Activated naive CD4-positive, alpha-beta T cell treated with anti-CD3 and anti-CD28 coated beads for 36 hours (primary cell): Measurements from ENCODE around the gene LY6G6D. TPM values are rescaled to one million over a fixed set of nuclear protein-coding genes. Genes with fewer than 3 reads are reported as not detected.

Source experiments
- CTCF ChIA-PET: fragments of 350-600 bp; sonication (Branson Sonifier 250); formaldehyde crosslinking; loops from one replicate; lab custom pipeline; 2021; ENCODE audit warnings: antibody characterized with exemption; lab: Charles Lee
- DNase-seq: peaks from one replicate; pipeline ENCODE4 v3.0.0-alpha.2; 2020
- H3K27ac Mint-ChIP-seq: one replicate; pipeline ENCODE4 v1.8.0; 2021; ENCODE audit warnings: mild to moderate bottlenecking, mixed read lengths
- H3K27me3 Mint-ChIP-seq: one replicate; pipeline ENCODE4 v1.8.0; 2021; ENCODE audit warnings: low read depth, mixed read lengths
- H3K36me3 Mint-ChIP-seq: one replicate; pipeline ENCODE4 v1.8.0; 2021; ENCODE audit warnings: low read depth, mixed read lengths
- H3K4me1 Mint-ChIP-seq: one replicate; pipeline ENCODE4 v1.8.0; 2021; ENCODE audit warnings: low read depth, mixed read lengths
- H3K4me3 Mint-ChIP-seq: one replicate; pipeline ENCODE4 v1.8.0; 2021; ENCODE audit warnings: mild to moderate bottlenecking, moderate library complexity, mixed read lengths
- H3K9me3 Mint-ChIP-seq: one replicate; pipeline ENCODE4 v1.8.0; 2021; ENCODE audit warnings: mixed read lengths
- intact Hi-C: fragments of 100-400 bp; cut with micrococcal nuclease; formaldehyde crosslinking; loops from one replicate; pipeline ENCODE4 v1.15.1; 2023
- total RNA-seq, 2 experiments: library from RNA; stranded (reverse); gene quantifications; one replicate each; pipeline ENCODE4 v1.2.3, GENCODE V29; 2021

Gene LY6G6D
- total RNA-seq, 2 experiments from 2014 or later = not detected

DNA sequence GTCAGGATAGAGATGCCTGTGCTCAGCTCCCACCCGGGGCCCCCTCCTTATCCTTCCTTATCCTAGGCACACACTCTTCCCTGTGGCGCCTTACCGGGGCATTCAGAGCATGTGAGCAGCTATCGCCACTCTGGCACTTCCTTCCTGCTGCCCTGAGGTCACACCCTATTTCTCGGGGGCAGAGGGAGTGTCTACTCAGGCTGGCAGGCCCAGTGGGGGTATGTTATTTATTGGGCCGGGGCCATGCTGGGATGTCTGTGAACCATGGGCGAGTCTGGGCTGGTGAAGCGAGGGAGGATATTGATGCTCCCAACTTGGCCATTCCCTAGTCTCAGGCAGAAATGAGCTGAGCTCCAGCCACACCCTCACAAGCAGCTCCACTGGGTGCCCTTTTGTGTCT lies 3.9 kb upstream of the LY6G6D start:
- H3K27me3 Mint-ChIP-seq = no peaks in the 10 kb centered on the region
- H3K9me3 Mint-ChIP-seq = no peaks in the 10 kb centered on the region
- no peak overlapping the region for H3K27ac Mint-ChIP-seq
- intact Hi-C loops = no loop called here
- H3K4me3 Mint-ChIP-seq = no peak overlapping the region
- H3K4me1 Mint-ChIP-seq = peaks cover 8% of the 10 kb centered on the region
- DNase-seq = no peak
- no peaks in the 10 kb centered on the region for H3K36me3 Mint-ChIP-seq
- CTCF ChIA-PET = interaction anchor here (0.6 to 1.1 kb wide), 4 partner anchors 20 to 172 kb away, joined by 3 to 4 read pairs (median 3); no protein-coding TSS in a partner anchor

DNA sequence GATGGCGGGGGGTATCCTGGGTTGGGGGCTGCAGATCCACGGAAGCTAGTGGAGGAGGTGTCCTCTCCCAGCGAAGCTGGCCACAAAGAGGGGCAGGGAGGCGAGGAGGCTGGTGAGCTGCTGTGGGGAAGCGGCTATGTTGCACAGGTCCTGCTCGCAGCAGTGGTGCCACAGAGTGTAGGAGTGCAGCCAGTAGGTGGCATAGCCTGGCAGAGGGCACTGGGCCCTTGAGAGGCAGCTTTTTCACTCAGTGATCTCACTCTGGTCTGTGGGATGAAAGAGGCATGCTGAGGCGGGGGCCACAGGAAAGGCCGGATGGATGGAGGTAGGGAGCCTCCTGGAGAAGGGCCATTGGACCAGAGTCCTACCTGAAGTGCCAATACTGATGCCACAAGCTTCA lies 2.9 kb upstream of the LY6G6D start:
- DNase-seq = peak; percentile 20
- no peak overlapping the region for H3K27ac Mint-ChIP-seq
- H3K36me3 Mint-ChIP-seq = no peaks in the 10 kb centered on the region
- intact Hi-C loops = no loop called here
- CTCF ChIA-PET = interaction anchor here (0.6 to 0.9 kb wide), 3 partner anchors 163 to 204 kb away, joined by 3 to 4 read pairs (median 3); no protein-coding TSS in a partner anchor
- H3K27me3 Mint-ChIP-seq = no peaks in the 10 kb centered on the region
- peaks cover 8% of the 10 kb centered on the region for H3K4me1 Mint-ChIP-seq
- no peaks in the 10 kb centered on the region for H3K9me3 Mint-ChIP-seq
- no peak overlapping the region for H3K4me3 Mint-ChIP-seq

DNA sequence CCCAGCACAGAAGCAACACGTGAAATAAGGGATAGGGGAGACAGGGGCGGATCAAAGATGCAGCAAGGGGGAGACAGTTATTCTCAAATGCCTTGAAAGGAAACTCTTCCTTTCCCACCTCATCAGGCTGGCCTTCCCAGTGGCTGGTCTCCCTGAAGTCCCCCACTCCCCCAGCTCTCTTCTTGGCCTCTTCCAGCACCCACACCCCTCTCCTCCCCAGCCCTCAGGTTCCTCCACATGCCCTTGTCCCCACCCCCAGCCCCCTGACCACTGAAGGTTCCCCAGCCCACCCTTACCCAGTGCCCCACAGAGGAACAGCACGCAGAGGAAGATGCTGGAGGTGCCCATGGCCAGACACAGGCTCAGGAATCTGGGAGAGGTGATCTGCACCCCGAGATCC lies 1.7 kb upstream of the LY6G6D start:
- no peak overlapping the region for H3K27ac Mint-ChIP-seq
- peaks cover 8% of the 10 kb centered on the region for H3K4me1 Mint-ChIP-seq
- CTCF ChIA-PET = interaction anchor here (0.9 to 1.2 kb wide), 3 partner anchors 25 to 115 kb away, joined by 3 to 4 read pairs (median 3); no protein-coding TSS in a partner anchor
- H3K27me3 Mint-ChIP-seq = no peaks in the 10 kb centered on the region
- DNase-seq = no peak
- no peaks in the 10 kb centered on the region for H3K36me3 Mint-ChIP-seq
- H3K9me3 Mint-ChIP-seq = no peaks in the 10 kb centered on the region
- intact Hi-C loops = no loop called here
- H3K4me3 Mint-ChIP-seq = no peak overlapping the region

DNA sequence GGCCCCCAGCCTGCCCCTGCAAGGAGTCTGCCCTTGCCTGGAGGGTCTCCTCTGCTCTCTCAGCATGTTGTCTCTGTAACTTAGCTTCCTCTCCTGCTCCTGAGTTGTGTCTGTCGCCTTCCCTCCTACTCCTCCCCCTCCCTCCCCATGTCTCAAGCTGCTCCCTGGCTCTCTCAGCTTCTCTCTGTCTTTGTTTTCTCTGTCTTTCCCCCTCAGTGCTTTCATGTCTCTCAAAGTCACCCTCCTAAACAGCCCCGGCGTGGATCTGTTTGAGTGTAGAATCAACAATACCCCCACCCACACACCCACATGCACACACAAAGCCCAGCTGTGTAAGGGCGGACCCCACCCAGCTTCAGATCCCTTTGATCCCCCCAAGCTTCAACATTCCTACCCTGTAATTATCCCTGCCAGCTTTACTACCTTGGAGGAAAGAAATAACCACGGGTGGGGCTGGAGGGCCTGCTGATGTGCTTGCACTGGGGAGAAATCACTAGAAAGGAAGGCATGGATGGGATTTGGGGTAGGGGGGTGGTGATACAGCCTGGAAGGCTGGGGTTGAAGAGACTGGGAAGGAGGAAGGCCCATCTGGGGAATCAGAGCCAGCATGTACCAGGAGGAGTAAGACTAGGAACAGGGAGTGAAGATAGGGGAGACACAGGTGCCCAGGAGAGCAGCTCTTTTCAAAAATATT lies 1.0 kb upstream of the LY6G6D start:
- H3K27ac Mint-ChIP-seq = no peak overlapping the region
- peaks cover 8% of the 10 kb centered on the region for H3K4me1 Mint-ChIP-seq
- DNase-seq = no peak
- H3K4me3 Mint-ChIP-seq = no peak overlapping the region
- no peaks in the 10 kb centered on the region for H3K9me3 Mint-ChIP-seq
- CTCF ChIA-PET = interaction anchor here (0.6 to 2.7 kb wide), 7 partner anchors 17 to 241 kb away, joined by 3 to 12 read pairs (median 3); no protein-coding TSS in a partner anchor
- intact Hi-C loops = no loop called here
- H3K27me3 Mint-ChIP-seq = no peaks in the 10 kb centered on the region
- no peaks in the 10 kb centered on the region for H3K36me3 Mint-ChIP-seq

- DNase-seq = no peak
- Mint-ChIP-seq H3K9me3 (no peaks in the 10 kb centered on the region), H3K4me1 (peaks cover 2% of the 10 kb centered on the region), H3K4me3 (no peak overlapping the region), H3K27me3 (no peaks in the 10 kb centered on the region), H3K36me3 (no peaks in the 10 kb centered on the region), H3K27ac (no peak overlapping the region)
- CTCF ChIA-PET = no interaction called here
- intact Hi-C loops = no loop called here
Measured at GRCh38 chr6:31717499-31718222, 2.5 kb downstream of the LY6G6D start.

DNA sequence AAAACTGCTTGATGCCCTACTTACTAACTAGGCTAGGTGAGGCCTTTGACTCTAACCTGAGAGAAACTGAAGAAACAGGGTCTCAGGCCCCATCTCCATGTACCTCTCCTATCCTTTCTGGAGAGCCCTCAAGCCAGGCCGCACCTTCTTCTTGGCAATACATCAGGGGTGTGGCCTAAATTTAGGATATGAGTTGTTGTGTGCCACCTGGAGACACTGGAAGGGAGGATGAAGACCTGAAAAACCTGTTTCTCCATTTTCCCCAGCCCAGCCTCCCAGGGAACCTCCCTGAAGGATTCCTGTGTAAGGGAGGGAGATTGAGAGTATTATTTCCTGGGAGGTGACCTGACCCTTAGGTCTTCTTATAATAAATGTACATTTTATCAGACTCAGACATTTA lies 3.1 kb downstream of the LY6G6D start:
- no peak for DNase-seq
- Mint-ChIP-seq H3K36me3 (no peaks in the 10 kb centered on the region), H3K27ac (no peak overlapping the region), H3K4me1 (peaks cover 2% of the 10 kb centered on the region), H3K4me3 (no peak overlapping the region), H3K27me3 (no peaks in the 10 kb centered on the region), H3K9me3 (no peaks in the 10 kb centered on the region)
- intact Hi-C loops = no loop called here
- CTCF ChIA-PET = no interaction called here

DNA sequence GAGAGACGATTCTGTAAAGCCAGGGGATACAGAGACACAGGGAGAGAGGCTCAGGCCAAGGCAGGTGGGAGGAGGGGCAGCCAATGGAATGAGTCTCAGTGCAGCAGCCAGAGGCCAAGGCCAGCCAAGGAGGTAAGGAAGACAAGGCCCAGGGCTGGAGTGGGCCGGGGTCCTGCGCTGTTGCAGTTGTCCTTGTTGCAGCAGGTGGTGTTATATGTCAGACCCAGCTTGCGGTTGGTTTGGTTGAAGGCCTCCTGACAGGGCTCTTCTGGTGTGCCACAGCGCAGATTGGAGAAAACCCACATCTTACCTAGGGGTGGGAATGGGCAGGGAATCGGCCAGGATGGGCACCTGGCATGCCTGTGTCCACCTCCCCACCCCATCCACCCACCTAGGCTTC lies 3.9 kb downstream of the LY6G6D start:
- no peak for DNase-seq
- Mint-ChIP-seq H3K27me3 (no peaks in the 10 kb centered on the region), H3K36me3 (no peaks in the 10 kb centered on the region), H3K27ac (no peak overlapping the region), H3K9me3 (no peaks in the 10 kb centered on the region), H3K4me1 (peaks cover 1% of the 10 kb centered on the region), H3K4me3 (no peak overlapping the region)
- intact Hi-C loops = no loop called here
- CTCF ChIA-PET = no interaction called here

- Mint-ChIP-seq H3K36me3 (no peaks in the 10 kb centered on the region), H3K27me3 (no peaks in the 10 kb centered on the region), H3K4me3 (no peak overlapping the region), H3K4me1 (no peaks in the 10 kb centered on the region), H3K9me3 (no peaks in the 10 kb centered on the region), H3K27ac (no peak overlapping the region)
- CTCF ChIA-PET = no interaction called here
- intact Hi-C loops = no loop called here
- no peak for DNase-seq
Measured at GRCh38 chr6:31720196-31720770, 5.1 kb downstream of the LY6G6D start.

DNA sequence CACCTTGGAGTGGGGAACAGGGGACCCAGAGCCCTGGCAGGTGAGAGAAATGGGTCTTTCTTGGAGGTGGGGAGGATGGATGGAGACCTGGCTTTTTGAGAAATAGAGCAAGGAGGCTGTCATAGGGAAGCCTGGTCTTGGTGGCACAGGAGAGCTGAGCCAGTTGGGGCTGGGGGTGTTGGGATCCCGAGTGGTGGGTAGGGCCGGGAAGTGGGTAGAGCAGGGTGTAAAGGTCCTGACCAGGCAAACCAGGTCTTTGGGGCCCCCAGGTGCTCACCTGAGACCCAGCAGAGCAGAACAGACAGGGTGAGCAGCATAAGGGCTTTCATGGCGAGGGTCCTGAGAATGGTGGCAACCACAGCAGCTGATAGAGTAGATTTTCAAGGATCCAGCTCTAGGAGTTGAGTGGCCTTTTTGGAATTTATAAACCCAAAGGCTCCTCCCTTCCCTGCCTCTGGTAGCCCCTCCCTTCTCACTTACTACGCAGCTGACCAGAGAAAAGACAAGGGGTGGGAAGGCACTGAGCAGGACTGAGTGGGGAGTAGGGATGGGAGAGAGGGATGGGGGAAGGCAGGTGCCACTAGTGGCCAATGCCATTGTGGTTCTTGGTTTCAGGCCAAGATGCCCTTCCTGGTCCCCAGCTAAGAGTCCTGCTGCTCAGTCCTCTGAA lies 6.3 kb downstream of the LY6G6D start, which contains the start of gene LY6G6C:
Gene LY6G6C, minus strand, starts transcription at position 396 of the 670 bp plus-strand sequence. Its CDS starts 67 bp downstream, at position 329.
- DNase-seq = no peak
- intact Hi-C loops = no loop called here
- no peak within 1 kb of the TSS for H3K4me3 Mint-ChIP-seq
- H3K4me1 Mint-ChIP-seq = peaks cover 10% of the 10 kb centered on the region
- H3K9me3 Mint-ChIP-seq = no peaks in the 10 kb centered on the region
- no peaks in the 10 kb centered on the region for H3K36me3 Mint-ChIP-seq
- no peak within 1 kb of the TSS for H3K27ac Mint-ChIP-seq
- CTCF ChIA-PET = no interaction called here
- H3K27me3 Mint-ChIP-seq = no peaks in the 10 kb centered on the region

GRCh38 chr6:31722173-31722572 lies 7.0 kb downstream of the LY6G6D start:
- no peaks in the 10 kb centered on the region for H3K36me3 Mint-ChIP-seq
- peaks cover 16% of the 10 kb centered on the region for H3K4me1 Mint-ChIP-seq
- H3K9me3 Mint-ChIP-seq = no peaks in the 10 kb centered on the region
- CTCF ChIA-PET = no interaction called here
- no peak overlapping the region for H3K27ac Mint-ChIP-seq
- H3K27me3 Mint-ChIP-seq = no peaks in the 10 kb centered on the region
- intact Hi-C loops = no loop called here
- H3K4me3 Mint-ChIP-seq = no peak overlapping the region
- DNase-seq = no peak

DNA sequence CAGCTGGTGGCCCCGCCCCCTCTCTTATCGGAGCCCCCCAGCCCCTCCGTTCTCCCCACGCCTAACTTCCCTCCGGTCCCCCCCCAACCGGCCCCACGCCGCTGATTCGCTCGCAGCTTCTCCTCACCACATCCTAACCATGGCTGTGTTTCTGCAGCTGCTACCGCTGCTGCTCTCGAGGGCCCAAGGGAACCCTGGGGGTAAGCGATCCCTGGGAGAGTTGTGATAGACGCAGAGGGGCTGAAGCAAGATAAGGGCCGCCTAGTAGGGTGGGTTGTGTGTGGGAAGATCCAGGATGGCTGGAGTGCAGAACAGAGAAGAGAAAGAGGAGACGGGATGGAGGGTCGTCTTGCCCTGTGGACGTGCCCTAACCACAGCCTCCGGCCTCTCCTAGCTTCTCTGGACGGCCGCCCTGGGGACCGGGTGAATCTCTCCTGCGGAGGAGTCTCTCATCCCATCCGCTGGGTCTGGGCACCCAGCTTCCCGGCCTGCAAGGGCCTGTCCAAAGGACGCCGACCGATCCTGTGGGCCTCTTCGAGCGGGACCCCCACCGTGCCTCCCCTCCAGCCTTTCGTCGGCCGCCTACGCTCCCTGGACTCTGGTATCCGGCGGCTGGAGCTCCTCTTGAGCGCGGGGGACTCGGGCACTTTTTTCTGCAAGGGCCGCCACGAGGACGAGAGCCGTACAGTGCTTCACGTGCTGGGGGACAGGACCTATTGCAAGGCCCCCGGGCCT lies 8.3 kb downstream of the LY6G6D start, which contains the start of gene MPIG6B:
Gene MPIG6B, plus strand, starts transcription at position 129 of the 735 bp plus-strand sequence. Its CDS starts 11 bp downstream, at position 140.
- Mint-ChIP-seq H3K27me3 (no peaks in the 10 kb centered on the region), H3K4me1 (peaks cover 25% of the 10 kb centered on the region), H3K36me3 (peaks cover 3% of the 10 kb centered on the region), H3K4me3 (no peak within 1 kb of the TSS), H3K9me3 (no peaks in the 10 kb centered on the region), H3K27ac (no peak within 1 kb of the TSS)
- no peak for DNase-seq
- CTCF ChIA-PET = interaction anchor here (1.0 kb wide), 1 partner anchor 46 kb away, joined by 4 read pairs; no protein-coding TSS in a partner anchor
- intact Hi-C loops = no loop called here
